Endothelial cell of umbilical vein (primary cell): ENCODE measurements around the gene WBP4. TPM values are rescaled to one million over a fixed set of nuclear protein-coding genes. Genes with fewer than 3 reads are reported as not detected.

Experiments used
- Bru-seq: library from RNA; stranded (reverse); fragments of 400-500 nt; gene quantifications from one replicate; lab custom pipeline; 2021; lab: Mats Ljungman, UMichigan
- BruChase-seq, 2 experiments: library from RNA; stranded (reverse); fragments of 400-500 nt; gene quantifications; one replicate each; lab custom pipeline; 2021; lab: Mats Ljungman, UMichigan
- BruUV-seq: library from RNA; stranded (reverse); fragments of 400-500 nt; replicated peaks from 2 replicates; lab custom pipeline; 2021; lab: Mats Ljungman, UMichigan
- CTCF ChIA-PET: fragments of 300-600, 350-600 bp; sonication (Branson Sonifier 250); formaldehyde crosslinking; loops from one replicate; lab custom pipeline; 2021; ENCODE audit warnings: antibody characterized with exemption, inconsistent platforms; lab: Charles Lee
- POLR2A ChIA-PET: fragments of 300-600, 350-600 bp; sonication (Branson Sonifier 250); formaldehyde crosslinking; loops from one replicate; lab custom pipeline; 2021; ENCODE audit warnings: antibody characterized with exemption, inconsistent platforms; lab: Charles Lee
- DNase-seq: peaks from one replicate; pipeline ENCODE4 v3.0.0-alpha.2; 2011; ENCODE audit warnings: low read depth, low spot score
- FAIRE-seq: peaks from 2 replicates; lab custom pipeline; 2011; peaks lifted over from hg19 to GRCh38; lab: Jason Lieb, UNC
- H2AFZ ChIP-seq: 2 replicates; pipeline ENCODE4 v1.6.0; 2012; ENCODE audit warnings: low read depth, low read length, control low read depth, inconsistent platforms
- H3K27ac ChIP-seq: 2 replicates; pipeline ENCODE4 v1.5.1; 2011; ENCODE audit warnings: low read depth, mild to moderate bottlenecking, control low read depth, low read length, moderate library complexity; ENCODE audit not compliant: insufficient read depth
- H3K27me3 ChIP-seq, 2 experiments: 2 replicates each; pipeline versions ENCODE4 v1.6.0 to v1.6.1; 2011; ENCODE audit warnings: low read length in 2 of 2, mixed read lengths in 1 of 2; ENCODE audit not compliant: control insufficient read depth in 2 of 2, insufficient read depth in 2 of 2
- H3K36me3 ChIP-seq, 2 experiments: 2 replicates in 1 of 2; 3 replicates in 1 of 2; pipeline ENCODE4 v1.5.1; 2011; ENCODE audit warnings: low read length in 2 of 2, mild to moderate bottlenecking in 1 of 2, moderate library complexity in 1 of 2; ENCODE audit not compliant: control insufficient read depth in 2 of 2, insufficient read depth in 2 of 2; ENCODE audit errors: extremely low read depth in 1 of 2
- H3K4me1 ChIP-seq: 3 replicates; pipeline ENCODE4 v1.5.1; 2011; ENCODE audit warnings: mild to moderate bottlenecking, low read length; ENCODE audit not compliant: control insufficient read depth, insufficient read depth; ENCODE audit errors: extremely low read depth
- H3K4me2 ChIP-seq: 2 replicates; pipeline ENCODE4 v1.6.1; 2011; ENCODE audit warnings: low read length, control low read depth, mixed read lengths; ENCODE audit not compliant: insufficient read depth
- H3K4me3 ChIP-seq, 3 experiments: fragments of 200-600 bp in 1 of 3; sonication (generic), shearing (Covaris generic) in 1 of 3; replicated peaks in 1 of 3; 2 replicates each; pipeline ENCODE4 v1.5.1; 2011 to 2016; ENCODE audit warnings: control low read depth in 3 of 3, low read length in 3 of 3, mild to moderate bottlenecking in 2 of 3, inconsistent platforms in 1 of 3, low read depth in 1 of 3, moderate library complexity in 1 of 3; ENCODE audit not compliant: insufficient read depth in 1 of 3
- H3K79me2 ChIP-seq: 2 replicates; pipeline ENCODE4 v1.6.0; 2012; ENCODE audit warnings: low read length, inconsistent platforms; ENCODE audit not compliant: control insufficient read depth, insufficient read depth
- H3K9ac ChIP-seq: replicated peaks from 2 replicates; pipeline ENCODE3; 2011; ENCODE audit warnings: low read length, control low read depth; ENCODE audit not compliant: insufficient read depth; ENCODE audit errors: extremely low read depth
- H3K9me1 ChIP-seq: replicated peaks from 3 replicates; pipeline ENCODE4 v1.6.0; 2011; ENCODE audit warnings: mild to moderate bottlenecking, low read length; ENCODE audit not compliant: control insufficient read depth, insufficient read depth; ENCODE audit errors: extremely low read depth
- H3K9me3 ChIP-seq: replicated peaks from 2 replicates; pipeline ENCODE4 v1.5.1; 2012; ENCODE audit warnings: low read length, inconsistent platforms; ENCODE audit not compliant: control insufficient read depth, insufficient read depth
- H4K20me1 ChIP-seq: replicated peaks from 2 replicates; pipeline ENCODE3; 2011; ENCODE audit warnings: mild to moderate bottlenecking, low read length; ENCODE audit not compliant: control insufficient read depth, insufficient read depth; ENCODE audit errors: extremely low read depth
- CTCF ChIP-seq, 2 donors: IDR thresholded peaks; 1 replicate in 1 of 2; 2 replicates in 1 of 2; pipeline ENCODE4 v1.5.1; 2011; ENCODE audit warnings: low read length in 2 of 2, mild to moderate bottlenecking in 2 of 2, moderate library complexity in 2 of 2, control low read depth in 1 of 2, inconsistent platforms in 1 of 2, low read depth in 1 of 2; ENCODE audit not compliant: insufficient read depth in 1 of 2; ENCODE audit errors: extremely low read depth in 1 of 2
- FOS ChIP-seq: IDR thresholded peaks from 2 replicates; pipeline ENCODE4 v1.6.1; 2011; ENCODE audit warnings: mild to moderate bottlenecking, low read length, moderate library complexity, borderline replicate concordance; ENCODE audit not compliant: insufficient read depth
- POLR2A ChIP-seq: IDR thresholded peaks from 2 replicates; pipeline ENCODE4 v1.6.1; 2012; ENCODE audit warnings: low read depth, mild to moderate bottlenecking, control low read depth, low read length
- POLR2AphosphoS5 ChIP-seq: IDR thresholded peaks from 2 replicates; pipeline ENCODE4 v1.6.1; 2012; ENCODE audit warnings: low read depth, mild to moderate bottlenecking, control low read depth, low read length, moderate library complexity; ENCODE audit not compliant: insufficient read depth
- dilution Hi-C: fragments of 300-500 bp; cut with MboI; formaldehyde crosslinking; loops from one replicate; pipeline ENCODE4 v1.15.0; 2019; ENCODE audit warnings: low sequenced_read_pairs; ENCODE audit not compliant: extremely low pct_ligation_motif_present
- intact Hi-C: fragments of 100-400 bp; cut with micrococcal nuclease; formaldehyde crosslinking; loops from one replicate; pipeline ENCODE4 v1.10.0; 2022
- long read RNA-seq: library from polyadenylated mRNA; stranded (forward); transcript quantifications from one replicate; pipeline ENCODE4 v2.0.0, GENCODE V29; 2021
- polyA minus RNA-seq, 3 experiments: library from RNA; depleted of rRNA, polyadenylated mRNA; stranded (reverse); fragments of >200 nt; gene quantifications; 1 replicate in 1 of 3; 2 replicates in 2 of 3; pipeline ENCODE4 v1.2.3, GENCODE V29; 2011
- polyA plus RNA-seq, 4 experiments: library from polyadenylated mRNA; depleted of rRNA in 3 of 4; stranded (reverse) in 3 of 4; unstranded in 1 of 4; fragments of >200 nt; gene quantifications; 2 replicates each; pipeline versions ENCODE4 v1.2.1 to v1.2.3, GENCODE V29; 2011 to 2012; ENCODE audit warnings: missing spikeins in 1 of 4
- total RNA-seq: library from RNA; stranded (reverse); gene quantifications from 2 replicates; pipeline ENCODE4 v1.2.3, GENCODE V29; 2021

Gene WBP4, protein sequence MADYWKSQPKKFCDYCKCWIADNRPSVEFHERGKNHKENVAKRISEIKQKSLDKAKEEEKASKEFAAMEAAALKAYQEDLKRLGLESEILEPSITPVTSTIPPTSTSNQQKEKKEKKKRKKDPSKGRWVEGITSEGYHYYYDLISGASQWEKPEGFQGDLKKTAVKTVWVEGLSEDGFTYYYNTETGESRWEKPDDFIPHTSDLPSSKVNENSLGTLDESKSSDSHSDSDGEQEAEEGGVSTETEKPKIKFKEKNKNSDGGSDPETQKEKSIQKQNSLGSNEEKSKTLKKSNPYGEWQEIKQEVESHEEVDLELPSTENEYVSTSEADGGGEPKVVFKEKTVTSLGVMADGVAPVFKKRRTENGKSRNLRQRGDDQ
- total RNA-seq (14.4 and 14.8 TPM in 2 replicates), polyA plus RNA-seq (2.5 and 4.3 TPM in 2 replicates), polyA minus RNA-seq (2.8 and 3.1 TPM in 2 replicates), Bru-seq, nascent RNA (percentile 91 among the genes with signal in this experiment), BruChase-seq, experiment 1, labeled RNA remaining after a 6-hour chase (percentile 74 among the genes with signal in this experiment), BruChase-seq, experiment 2, labeled RNA remaining after a 2-hour chase (percentile 87 among the genes with signal in this experiment)
- polyA plus RNA-seq (2011; cell fraction: cytosol; rRNA removed), result 8.5 and 8.8 TPM in 2 replicates
- polyA plus RNA-seq (2011; cell fraction: nucleus; rRNA removed), result 7.6 and 12.1 TPM in 2 replicates
- polyA plus RNA-seq (2012), result 14.1 and 16.8 TPM in 2 replicates
- 2.2 TPM for polyA minus RNA-seq (2011; cell fraction: cytosol; rRNA and poly(A)+ RNA removed)
- 5.2 and 7.5 TPM in 2 replicates for polyA minus RNA-seq (2011; cell fraction: nucleus; rRNA and poly(A)+ RNA removed)
- long read RNA-seq, transcript WBP4-201 (10 exons, 2,623 nt), result major isoform, 77 of 108 reads
- long read RNA-seq, partial matches to known transcripts, result 24 of 108 reads
- long read RNA-seq, other reads (novel, unspliced or antisense), result 7 of 108 reads

- Histone ChIP-seq H3K9ac (peak within 1 kb of the TSS; percentile 93), H4K20me1 (no peaks in the 10 kb centered on the region), H3K27me3 (no peaks in the 10 kb centered on the region), H2AFZ (peak within 1 kb of the TSS; percentile 97), H3K36me3 (peaks cover 0 to 2% of the 10 kb centered on the region in 2 experiments), H3K79me2 (peaks cover 55% of the 10 kb centered on the region), H3K4me3 (peak within 1 kb of the TSS; percentile 56 to 96 (median 71)), H3K4me1 (peaks cover 49% of the 10 kb centered on the region), H3K4me2 (peak within 1 kb of the TSS; percentile 98), H3K27ac (peak within 1 kb of the TSS; percentile 93), H3K9me1 (no peaks in the 10 kb centered on the region), H3K9me3 (no peaks in the 10 kb centered on the region)
- intact Hi-C loops (loop anchor here (2.0 to 10.0 kb wide), 5 partner anchors 140 to 901 kb away; partner anchors contain the start of genes MRPS31, NAA16 and VWA8), dilution Hi-C loops (no loop called here)
- TF ChIP-seq POLR2AphosphoS5 (peak; percentile 61), FOS (no peak), POLR2A (peak; percentile 63), CTCF (IDR thresholded peaks at IDR 0.05; ENCODE audit: extremely low read depth in 1 of 2, insufficient read depth in 1 of 2, low read depth in 1 of 2, low read length in 2 of 2) (peak in 1 of 2 donors; percentile 25)
- BruUV-seq, result no TSS peak
- CTCF ChIA-PET, result interaction anchor here (0.9 to 2.3 kb wide), 7 partner anchors 10 to 238 kb away, joined by 3 to 8 read pairs (median 5); partner anchors contain the start of gene ELF1
- FAIRE-seq (peak; percentile 70), DNase-seq (peak; percentile 96)
- POLR2A ChIA-PET, result interaction anchor here (0.7 to 1.2 kb wide), 5 partner anchors 9 to 171 kb away, joined by 3 to 5 read pairs (median 4); no protein-coding TSS in a partner anchor
Observed at GRCh38 chr13:41061075-41061913, at the start of gene WBP4. TSS of gene WBP4 (plus strand) at chr13:41061509. CDS start at chr13:41061674, 165 bp downstream.
